ENCODE measurements around the gene CDH10.

The CDH10 gene

GRCh38 chr5:24629798-24630197 lies 15.0 kb downstream of the CDH10 start:
- Histone ChIP-seq H3K9me3 (ENCODE audit: control insufficient read depth, insufficient read depth, low read length) (no peaks in the 10 kb centered on the region), H3K4me1 (ENCODE audit: insufficient read depth, low read length) (no peaks in the 10 kb centered on the region), H3K36me3 (ENCODE audit: insufficient read depth, low read length) (no peaks in the 10 kb centered on the region), H3K9ac (ENCODE audit: low read depth, low read length) (no peak overlapping the region)

DNA sequence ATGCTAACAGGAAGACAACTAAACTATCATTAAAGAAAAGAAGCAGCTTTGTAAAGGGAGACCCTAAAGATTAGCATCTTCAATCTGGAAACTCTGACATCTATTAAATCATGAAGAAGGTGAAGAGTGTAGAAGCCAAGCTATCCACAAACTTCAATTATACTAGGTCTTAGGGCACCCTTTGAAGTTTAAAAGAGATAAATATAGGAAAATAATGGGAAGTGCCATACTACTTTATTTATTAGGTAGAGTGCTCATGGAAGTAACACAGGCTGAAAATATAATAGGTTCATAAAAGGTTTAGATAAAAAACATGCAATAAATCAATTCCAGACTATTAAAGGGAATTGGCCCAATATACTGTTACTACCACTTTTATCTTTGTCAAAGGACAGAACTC lies 19.9 kb downstream of the CDH10 start:
- H3K4me1 ChIP-seq (ENCODE audit: insufficient read depth, low read length) = peaks cover 4% of the 10 kb centered on the region; the same call in 1 of the 2 replicates
- no peak overlapping the region for H3K9ac ChIP-seq (ENCODE audit: low read depth, low read length)
- no peaks in the 10 kb centered on the region for H3K36me3 ChIP-seq (ENCODE audit: insufficient read depth, low read length)
- no peaks in the 10 kb centered on the region for H3K9me3 ChIP-seq (ENCODE audit: control insufficient read depth, insufficient read depth, low read length)

GRCh38 chr5:24623624-24624023 lies 21.2 kb downstream of the CDH10 start:
- Histone ChIP-seq H3K36me3 (ENCODE audit: insufficient read depth, low read length) (no peaks in the 10 kb centered on the region), H3K9me3 (ENCODE audit: control insufficient read depth, insufficient read depth, low read length) (no peaks in the 10 kb centered on the region), H3K4me1 (ENCODE audit: insufficient read depth, low read length) (peaks cover 4% of the 10 kb centered on the region; the same call in 1 of the 2 replicates), H3K9ac (ENCODE audit: low read depth, low read length) (no peak overlapping the region)

DNA sequence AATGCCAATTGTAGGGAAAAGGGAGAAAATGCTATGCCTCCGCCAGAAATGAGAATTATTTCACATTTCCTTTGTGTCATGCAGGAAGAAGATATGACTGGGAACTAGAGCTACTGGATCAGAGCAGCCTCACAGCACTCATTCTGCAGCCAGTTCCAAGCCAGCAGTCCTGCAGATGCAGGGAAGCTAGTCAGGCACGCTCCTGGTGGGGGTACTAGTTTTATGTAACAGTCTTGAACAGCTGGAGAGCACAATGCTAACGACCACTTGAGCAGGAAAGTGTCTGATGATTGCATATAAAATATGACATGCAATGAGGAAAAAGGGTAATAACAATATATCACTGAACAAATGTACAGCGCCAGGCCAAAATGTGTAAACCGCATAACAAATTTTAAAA lies 21.7 kb downstream of the CDH10 start:
- Histone ChIP-seq H3K36me3 (ENCODE audit: insufficient read depth, low read length) (no peaks in the 10 kb centered on the region), H3K9me3 (ENCODE audit: control insufficient read depth, insufficient read depth, low read length) (no peaks in the 10 kb centered on the region), H3K9ac (ENCODE audit: low read depth, low read length) (no peak overlapping the region), H3K4me1 (ENCODE audit: insufficient read depth, low read length) (peaks cover 4% of the 10 kb centered on the region; the same call in 1 of the 2 replicates)

DNA sequence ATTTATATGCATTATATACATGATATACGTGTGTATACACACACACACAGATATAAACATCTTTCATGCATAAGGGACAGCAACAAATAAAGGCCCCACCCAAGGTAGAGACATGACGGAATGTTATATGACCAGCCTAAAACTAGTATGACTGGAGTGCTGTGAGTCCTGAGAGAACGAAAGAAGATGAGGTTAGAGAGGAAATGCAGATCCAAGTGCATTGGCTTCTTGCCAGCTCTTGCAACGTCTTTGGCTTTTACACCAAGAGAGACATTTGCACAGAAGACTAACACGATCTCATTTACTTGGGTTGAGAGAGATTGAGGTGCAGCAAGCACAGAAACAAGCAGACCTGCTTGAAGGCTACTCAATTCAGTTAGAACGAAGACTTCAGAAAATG lies 23.0 kb downstream of the CDH10 start:
- Histone ChIP-seq H3K9me3 (ENCODE audit: control insufficient read depth, insufficient read depth, low read length) (no peaks in the 10 kb centered on the region), H3K9ac (ENCODE audit: low read depth, low read length) (no peak overlapping the region), H3K36me3 (ENCODE audit: insufficient read depth, low read length) (no peaks in the 10 kb centered on the region), H3K4me1 (ENCODE audit: insufficient read depth, low read length) (peaks cover 4% of the 10 kb centered on the region; the same call in 1 of the 2 replicates)

DNA sequence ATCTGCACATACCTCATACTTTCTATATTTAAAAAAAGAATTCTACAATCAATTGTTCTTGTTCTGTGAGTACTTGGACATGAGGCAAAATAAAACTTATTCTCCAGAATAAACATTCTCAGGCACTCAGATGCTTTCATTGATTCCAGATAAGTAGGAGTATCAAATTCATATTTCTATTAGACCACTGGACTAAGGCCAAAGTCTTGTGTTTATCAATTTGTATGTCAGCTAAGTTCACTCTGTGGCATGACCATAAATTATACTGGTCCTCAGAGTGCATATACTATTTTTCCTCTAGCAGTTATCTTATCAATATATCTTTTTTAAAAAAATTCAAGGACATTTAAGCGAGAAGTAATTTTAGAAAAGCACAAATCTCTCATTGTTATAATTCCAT lies 28.2 kb downstream of the CDH10 start:
- no peaks in the 10 kb centered on the region for H3K4me1 ChIP-seq (ENCODE audit: insufficient read depth, low read length)
- no peak overlapping the region for H3K9ac ChIP-seq (ENCODE audit: low read depth, low read length)
- H3K36me3 ChIP-seq (ENCODE audit: insufficient read depth, low read length) = no peaks in the 10 kb centered on the region
- no peaks in the 10 kb centered on the region for H3K9me3 ChIP-seq (ENCODE audit: control insufficient read depth, insufficient read depth, low read length)

DNA sequence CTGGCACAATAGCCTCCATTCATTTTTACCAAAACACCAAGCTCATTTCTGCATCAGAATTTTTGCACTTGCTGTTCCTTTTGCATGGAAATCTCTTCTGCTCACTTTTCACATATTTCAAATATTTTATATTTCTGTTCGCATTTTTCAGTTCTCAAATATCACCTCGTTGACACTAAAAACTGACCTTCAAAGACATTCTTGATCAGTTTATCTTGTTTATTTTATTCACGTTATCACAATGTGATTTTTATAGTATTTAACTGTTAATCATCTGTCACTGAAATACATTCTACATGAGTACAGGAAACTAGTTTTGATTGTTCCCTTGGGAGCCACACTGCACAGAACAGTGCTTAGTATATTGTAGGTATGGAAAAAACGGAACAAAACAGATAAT lies 29.6 kb downstream of the CDH10 start:
- Histone ChIP-seq H3K4me1 (ENCODE audit: insufficient read depth, low read length) (no peaks in the 10 kb centered on the region), H3K9ac (ENCODE audit: low read depth, low read length) (no peak overlapping the region), H3K36me3 (ENCODE audit: insufficient read depth, low read length) (no peaks in the 10 kb centered on the region), H3K9me3 (ENCODE audit: control insufficient read depth, insufficient read depth, low read length) (no peaks in the 10 kb centered on the region)

- no peaks in the 10 kb centered on the region for H3K36me3 ChIP-seq (ENCODE audit: insufficient read depth, low read length)
- no peak overlapping the region for H3K9ac ChIP-seq (ENCODE audit: low read depth, low read length)
- no peaks in the 10 kb centered on the region for H3K4me1 ChIP-seq (ENCODE audit: insufficient read depth, low read length)
- no peaks in the 10 kb centered on the region for H3K9me3 ChIP-seq (ENCODE audit: control insufficient read depth, insufficient read depth, low read length)
Observed at GRCh38 chr5:24609706-24610105, 35.1 kb downstream of the CDH10 start.

DNA sequence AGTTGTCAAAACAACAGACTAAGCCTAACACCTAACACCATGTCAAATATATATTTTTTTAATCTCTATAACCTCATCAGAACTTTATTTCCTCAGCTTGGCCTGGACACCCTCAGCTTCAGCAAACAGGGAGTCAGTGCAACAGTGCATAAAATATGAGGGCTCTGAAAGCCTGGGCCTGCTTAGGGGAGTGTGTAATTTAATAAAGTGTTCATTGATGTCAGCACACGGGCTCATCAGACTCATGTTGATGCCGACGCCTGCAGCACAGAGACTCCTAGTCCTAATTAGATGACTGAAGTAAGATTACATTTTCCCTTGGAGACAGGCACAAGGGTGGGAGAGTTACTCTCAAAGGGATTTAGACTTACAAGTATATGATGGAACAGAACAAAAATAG lies 37.8 kb downstream of the CDH10 start:
- Histone ChIP-seq H3K9ac (ENCODE audit: low read depth, low read length) (no peak overlapping the region), H3K9me3 (ENCODE audit: control insufficient read depth, insufficient read depth, low read length) (no peaks in the 10 kb centered on the region), H3K4me1 (ENCODE audit: insufficient read depth, low read length) (no peaks in the 10 kb centered on the region), H3K36me3 (ENCODE audit: insufficient read depth, low read length) (no peaks in the 10 kb centered on the region)

DNA sequence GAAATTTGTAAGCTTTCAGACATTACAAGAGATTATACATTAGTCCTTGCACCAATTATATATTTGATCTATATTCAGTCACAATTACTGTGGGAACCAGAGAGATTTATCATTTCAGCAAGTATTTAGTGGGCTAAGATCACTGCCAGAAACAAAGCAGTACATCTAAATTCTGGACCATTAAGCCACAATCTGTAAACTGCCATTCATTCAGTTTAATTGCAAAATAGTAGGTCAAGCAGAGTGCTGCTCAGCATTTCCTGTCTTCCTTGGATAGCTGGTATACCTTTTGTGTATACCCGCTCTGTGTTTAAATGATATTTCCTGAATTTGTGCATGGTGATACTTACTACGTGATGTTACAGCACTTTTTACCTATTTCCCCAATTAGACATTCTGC lies 42.6 kb downstream of the CDH10 start:
- Histone ChIP-seq H3K4me1 (ENCODE audit: insufficient read depth, low read length) (no peaks in the 10 kb centered on the region), H3K36me3 (ENCODE audit: insufficient read depth, low read length) (no peaks in the 10 kb centered on the region), H3K9ac (ENCODE audit: low read depth, low read length) (no peak overlapping the region), H3K9me3 (ENCODE audit: control insufficient read depth, insufficient read depth, low read length) (no peaks in the 10 kb centered on the region)

DNA sequence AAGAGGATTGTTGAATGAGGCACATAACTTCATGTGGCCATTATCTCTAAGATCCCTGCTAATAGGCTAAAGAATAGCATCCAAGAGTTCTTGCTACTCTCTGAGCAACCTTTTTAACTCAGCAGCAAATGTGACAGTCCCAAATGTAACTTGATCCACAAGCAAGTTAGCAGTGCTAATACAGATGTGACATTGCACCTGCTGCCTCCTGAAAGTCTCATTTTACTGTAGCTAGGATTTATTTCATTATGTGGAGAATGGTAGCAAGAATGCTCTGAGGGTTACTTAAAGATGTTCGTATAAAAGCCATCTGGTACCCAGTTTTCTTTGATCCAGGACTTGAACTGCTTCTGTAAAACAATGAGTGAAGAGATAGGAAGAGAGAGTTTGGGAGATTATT lies 45.8 kb downstream of the CDH10 start:
- H3K36me3 ChIP-seq (ENCODE audit: insufficient read depth, low read length) = no peaks in the 10 kb centered on the region
- no peak overlapping the region for H3K9ac ChIP-seq (ENCODE audit: low read depth, low read length)
- H3K4me1 ChIP-seq (ENCODE audit: insufficient read depth, low read length) = no peaks in the 10 kb centered on the region
- H3K9me3 ChIP-seq (ENCODE audit: control insufficient read depth, insufficient read depth, low read length) = no peaks in the 10 kb centered on the region

DNA sequence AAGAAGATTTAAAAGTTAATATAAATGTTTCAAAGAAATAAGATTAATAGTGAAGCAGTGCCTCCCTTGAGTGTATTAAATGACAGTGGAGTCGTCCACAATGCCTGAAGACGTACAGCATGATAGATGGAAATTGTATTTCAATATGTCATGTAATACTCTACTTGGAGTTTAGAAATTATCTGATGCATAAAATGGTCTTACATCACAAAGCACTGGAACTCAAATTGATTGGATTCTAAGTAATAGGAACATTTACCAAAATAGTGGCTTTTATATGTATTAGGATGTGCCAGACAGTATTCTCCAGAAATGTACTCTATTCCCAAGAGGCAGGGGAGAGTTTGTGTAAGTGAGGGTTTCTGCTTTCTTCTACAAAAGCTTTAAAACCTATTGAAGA lies 49.4 kb downstream of the CDH10 start:
- H3K9ac ChIP-seq (ENCODE audit: low read depth, low read length) = no peak overlapping the region
- no peaks in the 10 kb centered on the region for H3K36me3 ChIP-seq (ENCODE audit: insufficient read depth, low read length)
- H3K4me1 ChIP-seq (ENCODE audit: insufficient read depth, low read length) = no peaks in the 10 kb centered on the region
- no peaks in the 10 kb centered on the region for H3K9me3 ChIP-seq (ENCODE audit: control insufficient read depth, insufficient read depth, low read length)

GRCh38 chr5:24591426-24591825 lies 53.4 kb downstream of the CDH10 start:
- H3K4me1 ChIP-seq (ENCODE audit: insufficient read depth, low read length) = no peaks in the 10 kb centered on the region
- no peaks in the 10 kb centered on the region for H3K36me3 ChIP-seq (ENCODE audit: insufficient read depth, low read length)
- no peaks in the 10 kb centered on the region for H3K9me3 ChIP-seq (ENCODE audit: control insufficient read depth, insufficient read depth, low read length)
- no peak overlapping the region for H3K9ac ChIP-seq (ENCODE audit: low read depth, low read length)

GRCh38 chr5:24589566-24589965 lies 55.2 kb downstream of the CDH10 start:
- Histone ChIP-seq H3K9me3 (ENCODE audit: control insufficient read depth, insufficient read depth, low read length) (no peaks in the 10 kb centered on the region), H3K36me3 (ENCODE audit: insufficient read depth, low read length) (no peaks in the 10 kb centered on the region), H3K4me1 (ENCODE audit: insufficient read depth, low read length) (no peaks in the 10 kb centered on the region), H3K9ac (ENCODE audit: low read depth, low read length) (no peak overlapping the region)

GRCh38 chr5:24585751-24586150 lies 59.0 kb downstream of the CDH10 start:
- Histone ChIP-seq H3K9ac (ENCODE audit: low read depth, low read length) (no peak overlapping the region), H3K36me3 (ENCODE audit: insufficient read depth, low read length) (no peaks in the 10 kb centered on the region), H3K4me1 (ENCODE audit: insufficient read depth, low read length) (no peaks in the 10 kb centered on the region)

DNA sequence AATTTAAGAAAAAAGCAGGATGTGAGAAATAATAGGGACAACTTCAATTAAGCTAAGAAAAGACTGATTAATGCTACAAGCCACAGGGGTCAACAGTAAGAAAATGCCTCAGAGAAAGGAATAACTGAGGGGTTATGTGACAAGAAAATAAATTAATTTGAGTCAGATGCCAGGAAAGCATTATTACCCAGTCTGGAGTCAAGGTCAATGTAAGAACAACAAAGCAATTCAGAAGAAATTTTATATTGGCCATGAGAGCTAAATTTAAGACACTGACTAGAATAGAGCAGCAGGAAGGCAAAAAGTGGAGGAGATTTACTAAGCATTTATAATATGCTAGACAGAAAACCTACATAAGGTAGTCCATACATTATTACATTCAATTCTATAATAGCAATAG lies 73.5 kb downstream of the CDH10 start:
- no peak overlapping the region for H3K9ac ChIP-seq (ENCODE audit: low read depth, low read length)
- H3K36me3 ChIP-seq (ENCODE audit: insufficient read depth, low read length) = no peaks in the 10 kb centered on the region
- H3K9me3 ChIP-seq (ENCODE audit: control insufficient read depth, insufficient read depth, low read length) = no peaks in the 10 kb centered on the region
- H3K4me1 ChIP-seq (ENCODE audit: insufficient read depth, low read length) = no peaks in the 10 kb centered on the region

More at GRCh38 chr5:24585751-24586150, 59.0 kb downstream of the CDH10 start:
- no peaks in the 10 kb centered on the region for H3K9me3 ChIP-seq (ENCODE audit: control insufficient read depth, insufficient read depth, low read length)

Measured in ES-I3 (cell line).